Activated CD8-positive, alpha-beta memory T cell treated with anti-CD3 and anti-CD28 coated beads, Interleukin-2, amount 50 U/mL, for 24 hours (primary cell): ENCODE measurements around the gene LYPD3.
"Not testable (repeated sequence)": the region's sequence is repeated elsewhere in the genome, so short reads cannot be mapped to it uniquely, and the experiment has no call there.

Source experiments
- DNase-seq: peaks from one replicate; pipeline ENCODE4 v3.0.0-alpha.2; 2020; ENCODE audit errors: extremely low read depth

Gene LYPD3

DNA sequence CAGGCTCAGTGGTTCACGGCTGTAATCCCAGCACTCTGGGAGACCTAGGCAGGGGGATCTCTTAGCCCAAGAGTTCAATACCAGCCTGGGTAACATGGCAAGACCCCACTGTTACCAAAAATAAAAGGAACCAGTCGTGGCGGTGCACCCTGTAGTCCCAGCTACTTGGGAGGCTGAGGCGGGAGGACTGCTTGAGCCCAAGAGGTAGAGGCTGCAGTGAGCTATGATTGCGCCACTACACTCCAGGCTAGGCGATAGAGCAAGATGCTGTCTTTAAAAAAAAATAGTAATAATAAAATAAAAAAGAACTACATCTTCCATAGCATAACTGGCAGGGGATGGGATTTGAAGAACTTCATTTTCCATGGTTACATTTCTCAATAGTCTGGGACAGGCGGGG, 3.0 kb downstream of the LYPD3 start:
- DNase-seq = no peak

DNA sequence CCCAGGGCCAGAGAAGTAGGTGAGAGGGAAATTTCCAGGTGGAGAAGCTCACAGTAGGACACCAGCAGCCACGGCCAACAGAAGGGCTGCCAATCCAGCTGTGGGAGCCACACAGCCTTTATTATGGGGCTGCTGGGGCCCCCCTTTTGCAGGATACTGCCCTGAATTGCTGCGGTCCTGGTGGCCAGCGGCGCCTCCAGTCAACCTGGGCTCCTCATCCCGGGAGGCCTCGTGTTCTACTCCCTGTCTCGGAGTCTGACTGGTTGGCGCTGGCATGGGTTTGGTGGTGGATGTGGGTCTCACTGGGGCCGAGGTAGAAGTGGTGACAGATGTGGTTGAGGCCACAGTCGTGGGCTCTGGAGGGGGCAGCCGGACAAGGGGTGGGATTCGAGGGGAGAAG, 4.1 kb downstream of the LYPD3 start:
- DNase-seq = no peak

DNA sequence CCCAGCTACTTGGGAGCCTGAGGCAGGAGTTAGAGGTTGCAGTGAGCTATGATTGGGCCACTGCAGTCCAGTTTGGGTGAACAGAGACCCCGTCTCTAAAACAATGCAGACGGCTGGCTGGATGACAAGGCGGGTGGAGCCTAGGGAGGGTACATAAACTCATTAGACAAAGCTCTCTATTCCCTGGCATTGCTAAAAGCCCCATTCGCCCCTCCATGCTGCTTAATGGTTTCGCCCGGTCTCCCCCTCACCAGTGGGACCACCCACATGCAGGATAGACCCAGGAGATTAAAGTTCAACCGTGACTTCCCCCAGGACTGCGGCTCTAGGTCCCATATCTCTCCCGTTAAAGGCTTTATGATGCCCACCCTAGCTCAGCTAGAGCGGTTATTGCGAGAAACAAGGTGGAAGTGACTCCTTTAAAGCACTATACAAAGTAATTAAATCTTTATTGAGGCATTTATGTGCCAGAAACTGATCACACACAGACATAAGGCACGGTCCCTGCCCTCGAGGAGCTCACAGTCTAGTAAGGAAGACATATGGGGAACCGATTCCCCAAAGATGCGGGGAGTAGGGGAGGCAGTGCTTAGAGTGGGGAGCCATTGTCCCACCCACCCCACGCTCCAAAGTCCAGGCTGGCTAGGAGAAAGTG, 4.9 kb downstream of the LYPD3 start:
- no peak for DNase-seq

DNA sequence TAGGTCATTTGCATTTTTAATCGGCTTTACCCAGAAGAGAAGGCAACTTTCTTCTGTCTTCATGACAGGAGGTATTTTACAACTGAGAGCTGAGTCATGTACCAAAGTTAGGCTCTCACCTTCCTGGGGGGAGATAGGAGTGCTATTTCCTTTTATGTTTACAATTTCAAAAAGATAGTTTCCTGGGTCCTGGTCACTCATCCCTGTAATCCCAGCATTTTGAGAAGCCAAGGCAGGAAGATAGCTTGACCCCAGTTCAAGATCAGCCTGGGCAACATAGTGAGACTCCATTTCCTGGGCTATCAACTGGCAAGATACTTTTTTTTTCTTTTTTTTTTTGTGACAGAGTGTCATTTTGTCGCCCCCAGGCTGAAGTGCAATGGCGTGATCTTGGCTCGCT, 7.6 kb downstream of the LYPD3 start:
- no peak for DNase-seq

- no peak for DNase-seq
These were observed 9.9 kb downstream of the LYPD3 start for GRCh38 chr19:43455321-43456113.

- no peak for DNase-seq
These were observed 11.4 kb downstream of the LYPD3 start for GRCh38 chr19:43454031-43454430.

DNA sequence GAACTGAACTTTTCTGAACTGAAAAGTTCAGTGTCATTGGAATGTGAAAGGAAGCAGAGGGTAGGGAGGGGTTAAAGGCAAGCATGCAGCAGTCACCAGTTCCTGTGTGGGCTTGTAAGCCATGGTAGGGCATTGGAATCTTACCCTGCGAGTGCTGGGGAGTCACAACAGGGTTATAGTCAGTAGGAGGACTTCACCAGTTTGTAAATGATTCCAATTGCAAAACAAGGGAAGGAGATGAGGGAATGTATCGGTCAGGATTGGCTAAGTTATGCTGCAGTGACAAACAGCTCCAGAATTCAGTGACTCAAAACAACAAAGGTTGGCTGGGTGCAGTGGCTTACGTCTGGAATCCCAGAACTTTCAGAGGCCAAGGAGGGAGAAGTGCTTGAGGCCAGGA, 12.8 kb downstream of the LYPD3 start:
- DNase-seq = no peak

DNA sequence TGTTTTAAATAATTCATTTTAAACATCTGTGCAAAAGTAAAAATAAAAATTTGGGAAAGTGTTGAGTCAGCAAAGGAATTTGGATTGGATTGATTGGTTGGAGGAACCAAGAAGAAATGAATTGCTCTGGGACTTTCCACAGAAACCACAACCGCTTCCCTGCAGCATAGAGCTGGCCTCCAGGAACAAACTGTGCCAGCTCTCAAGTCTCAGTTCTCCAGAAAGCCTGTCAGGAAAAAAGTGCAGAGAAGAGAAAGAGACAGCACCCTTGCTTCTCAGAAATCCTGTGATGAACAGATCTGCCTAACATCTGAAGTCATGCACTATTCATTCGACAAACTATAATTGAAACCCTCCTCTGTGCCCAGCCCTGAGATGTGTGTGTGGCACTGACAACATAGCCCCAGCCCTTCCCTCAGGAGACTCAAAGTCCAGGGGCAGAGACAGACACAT, 14.8 kb downstream of the LYPD3 start:
- no peak for DNase-seq

- no peak for DNase-seq
These were observed 17.8 kb downstream of the LYPD3 start for GRCh38 chr19:43447655-43448054.

DNA sequence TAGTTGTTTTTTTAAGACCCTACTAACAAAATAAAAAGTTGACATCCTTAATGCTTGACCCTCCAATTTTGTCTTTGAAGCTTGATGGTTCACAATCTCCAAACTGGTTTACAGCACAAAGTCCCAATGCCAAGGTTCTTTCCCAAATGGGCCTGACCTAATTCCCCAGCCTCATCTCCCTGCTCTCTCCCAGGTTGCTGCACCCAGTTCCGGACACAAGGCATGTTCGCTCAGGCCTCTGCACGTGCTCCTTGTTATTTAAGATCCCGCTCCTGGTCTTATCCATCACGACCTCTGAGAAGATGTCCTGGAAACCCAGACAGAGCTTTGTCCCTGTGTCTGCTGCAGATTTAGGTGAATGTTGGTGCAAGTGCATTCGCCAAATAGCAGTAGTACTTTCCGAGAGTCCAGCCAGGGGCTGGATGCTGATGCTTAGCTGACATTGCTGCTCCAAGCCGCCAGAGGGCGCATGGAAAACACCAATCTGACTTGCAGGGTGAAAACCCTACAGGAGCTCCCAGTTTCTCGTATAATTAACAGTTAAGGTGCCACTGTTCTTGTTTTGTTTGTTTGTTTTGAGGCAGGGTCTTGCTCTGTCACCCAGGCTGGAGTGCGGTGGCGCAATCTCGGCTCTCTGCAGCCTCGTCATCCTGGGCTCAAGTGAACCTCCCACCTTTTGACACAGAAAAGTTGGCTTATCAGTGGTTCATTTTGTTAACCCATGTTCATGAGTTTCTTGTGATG, 18.5 kb downstream of the LYPD3 start:
- peak; percentile 48 for DNase-seq

DNA sequence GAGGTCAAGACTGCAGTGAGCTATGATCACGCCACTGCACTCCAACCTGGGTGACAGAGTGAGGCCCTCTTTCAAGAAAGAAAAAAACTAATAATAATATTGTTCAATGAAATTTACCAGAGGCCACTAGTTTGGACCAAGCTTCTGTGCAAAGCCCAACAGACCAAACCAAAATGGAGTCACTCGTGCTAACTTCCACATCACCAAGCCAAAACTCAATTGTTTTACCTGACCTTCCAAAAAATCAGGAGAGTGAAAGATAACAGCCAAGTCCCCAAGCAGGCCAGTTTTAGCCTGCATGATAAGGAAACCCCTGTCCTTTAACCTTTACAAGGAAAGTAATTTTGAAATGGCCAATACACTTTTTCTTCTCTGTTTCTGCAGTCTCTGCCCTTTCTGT, 20.0 kb downstream of the LYPD3 start:
- DNase-seq = no peak

DNA sequence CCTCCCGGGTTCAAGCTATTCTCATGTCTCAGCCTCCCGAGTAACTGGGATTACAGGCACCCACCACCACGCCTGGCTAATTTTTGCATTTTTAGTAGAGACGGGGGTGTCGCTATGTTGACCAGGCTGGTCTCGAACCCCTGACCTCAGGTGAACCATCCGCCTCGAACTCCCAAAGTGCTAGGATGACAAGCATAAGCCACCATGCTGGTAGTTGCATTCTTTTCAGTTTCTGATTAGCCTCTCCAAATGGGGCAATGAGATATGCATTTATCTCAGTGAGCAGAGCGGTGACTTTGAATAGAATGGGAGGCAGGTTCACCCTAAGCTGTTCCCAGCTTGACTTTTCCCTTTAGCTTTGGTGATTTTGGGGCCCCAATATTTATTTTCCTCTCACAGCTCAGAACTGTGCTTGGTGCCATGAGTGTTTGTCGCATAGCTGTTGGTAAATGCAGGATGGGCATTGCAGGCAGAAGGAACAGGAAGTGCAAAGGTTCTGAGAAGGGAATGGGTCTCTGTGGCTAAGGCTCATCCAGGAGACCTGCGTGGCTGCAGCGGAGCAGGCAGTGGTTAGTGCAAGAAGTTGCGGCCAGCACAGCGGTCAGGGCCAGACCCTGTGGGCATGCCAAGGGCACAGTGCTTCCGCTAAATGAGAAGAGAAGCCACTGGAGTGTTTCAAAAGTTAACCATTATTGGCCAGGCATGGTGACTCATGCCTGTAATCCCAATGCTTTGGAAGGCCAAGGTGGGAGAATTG, 20.7 kb downstream of the LYPD3 start:
- no peak for DNase-seq

- not testable (repeated sequence) for DNase-seq
These were observed 21.3 kb downstream of the LYPD3 start for GRCh38 chr19:43444091-43444490.

- DNase-seq = no peak
These were observed 23.7 kb downstream of the LYPD3 start for GRCh38 chr19:43441716-43442115.

DNA sequence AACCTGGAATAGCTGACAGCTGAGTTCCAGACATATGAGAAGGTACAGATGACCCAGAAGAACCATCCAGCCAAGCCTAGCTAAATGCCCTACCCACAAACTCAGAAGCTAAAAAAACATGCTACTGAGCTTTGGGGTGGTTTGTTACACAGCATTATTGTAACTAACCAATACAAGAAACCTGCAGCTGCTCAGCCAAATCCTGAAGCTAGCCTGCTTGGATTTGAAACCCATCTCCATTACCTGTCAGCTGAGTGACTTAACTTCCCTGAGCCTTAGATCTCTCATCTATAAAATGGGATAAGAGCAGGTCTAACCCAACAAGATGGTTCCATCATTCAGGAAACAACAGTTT, 25.7 kb downstream of the LYPD3 start:
- DNase-seq = no peak

DNA sequence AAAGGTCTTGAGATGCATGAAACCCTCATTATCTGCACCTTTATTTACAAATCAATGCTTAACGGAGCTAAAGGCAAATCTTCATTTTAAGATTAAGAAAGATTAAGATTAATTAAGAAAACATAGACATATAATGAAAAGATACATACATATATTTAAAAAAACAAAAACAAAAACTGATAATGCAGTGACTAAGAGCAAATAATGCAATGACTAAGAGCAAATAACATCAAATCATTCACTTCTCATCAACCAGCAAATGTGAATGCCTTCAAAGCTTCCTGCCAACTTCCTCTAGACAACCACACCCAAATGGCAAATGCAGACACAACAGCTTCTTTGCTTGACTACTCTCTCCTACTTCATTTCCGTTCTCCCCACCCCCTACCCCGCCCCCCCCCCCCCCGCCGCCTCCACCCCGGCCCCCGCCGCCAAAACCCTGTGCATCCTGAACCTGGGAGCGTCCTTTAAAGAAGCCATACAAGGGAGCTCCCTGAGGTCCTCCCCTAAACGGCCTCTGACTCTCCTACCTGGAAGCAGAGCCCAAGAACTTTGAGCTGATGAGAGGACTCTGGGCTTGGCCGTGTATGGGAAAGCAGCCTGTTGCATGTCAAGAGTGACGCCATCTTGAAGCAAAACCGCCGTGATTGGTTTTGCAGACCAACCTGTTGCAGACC, 26.2 kb downstream of the LYPD3 start:
- DNase-seq = no peak

- DNase-seq = no peak
These were observed 26.9 kb downstream of the LYPD3 start for GRCh38 chr19:43438291-43439031.

DNA sequence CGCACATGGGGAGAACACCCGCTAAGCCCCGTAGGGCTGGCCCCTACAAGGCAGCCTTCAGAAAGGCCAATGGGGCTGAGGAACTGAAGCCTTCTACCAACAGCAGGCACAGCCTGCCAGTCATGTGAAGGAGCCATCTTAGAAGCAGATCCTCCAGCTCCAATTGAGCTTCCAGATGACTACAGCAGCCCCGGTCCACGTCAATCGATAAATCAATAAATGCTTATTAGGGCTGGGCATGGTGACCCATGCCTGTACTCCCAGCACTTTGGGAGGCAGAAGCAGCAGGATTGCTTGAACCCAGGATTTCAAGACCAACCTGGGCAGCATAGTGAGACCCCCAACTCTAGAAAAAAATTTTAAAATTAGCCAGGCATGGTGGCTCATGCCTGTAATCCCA, 27.7 kb downstream of the LYPD3 start:
- DNase-seq = no peak

- not testable (repeated sequence) for DNase-seq
These were observed 28.1 kb downstream of the LYPD3 start for GRCh38 chr19:43437284-43437683.

GRCh38 chr19:43435775-43436174, 29.6 kb downstream of the LYPD3 start:
- DNase-seq = no peak

DNA sequence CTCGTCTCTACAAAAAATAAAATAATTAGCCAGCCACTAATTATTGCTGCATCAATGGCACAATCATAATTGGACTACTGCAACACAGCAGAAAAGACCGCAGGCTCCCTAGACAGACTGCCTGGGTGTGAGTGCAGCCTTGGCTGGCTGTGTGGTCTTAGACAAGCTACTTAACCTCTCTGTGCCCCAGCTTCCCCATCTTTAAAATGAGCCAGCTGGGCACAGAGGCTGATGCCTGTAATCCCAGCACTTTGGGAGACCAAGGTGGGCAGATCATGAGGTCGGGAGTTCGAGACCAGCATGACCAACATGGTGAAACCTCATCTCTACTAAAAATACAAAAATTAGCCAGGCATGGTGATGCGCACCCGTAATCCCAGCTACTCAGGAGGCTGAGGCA, 31.7 kb downstream of the LYPD3 start:
- DNase-seq = no peak
